Cardiac muscle cell (in vitro differentiated cells and primary cell): ENCODE measurements around the gene C19orf81. TPM values are rescaled to one million over a fixed set of nuclear protein-coding genes. Genes with fewer than 3 reads are reported as not detected.

Source experiments
- DNase-seq, 2 donors: peaks; one replicate each; pipeline versions ENCODE4 v3.0.0 to v3.0.0-alpha.2; 2010 to 2017; ENCODE audit warnings: low read depth in 1 of 2, low spot score in 1 of 2
- H3K27ac ChIP-seq: fragments of 200-600 bp; sonication (generic); 2 replicates; pipeline ENCODE4 v1.5.1; 2016
- H3K27me3 ChIP-seq: fragments of 200-600 bp; sonication (generic); 2 replicates; pipeline ENCODE4 v1.6.0; 2016; ENCODE audit warnings: control low read depth
- H3K36me3 ChIP-seq: fragments of 200-600 bp; sonication (generic); 2 replicates; pipeline ENCODE4 v1.5.1; 2016; ENCODE audit warnings: control low read depth
- H3K4me1 ChIP-seq: fragments of 200-600 bp; sonication (generic); 2 replicates; pipeline ENCODE4 v1.8.1; 2017; ENCODE audit warnings: low read depth, mild to moderate bottlenecking, mixed run types
- H3K4me3 ChIP-seq: fragments of 200-600 bp; sonication (generic); 2 replicates; pipeline ENCODE4 v1.5.1; 2016; ENCODE audit warnings: mild to moderate bottlenecking
- H3K9me3 ChIP-seq: fragments of 200-600 bp; sonication (generic); 2 replicates; pipeline ENCODE4 v1.5.1; 2017; ENCODE audit warnings: low read depth, mild to moderate bottlenecking, control low read depth
- CTCF ChIP-seq: IDR thresholded peaks from 2 replicates; pipeline ENCODE4 v1.5.1; 2012; ENCODE audit warnings: low read depth, mild to moderate bottlenecking, low read length
- polyA plus RNA-seq: library from polyadenylated mRNA; unstranded; fragments of >200 nt; fragmentation: Nextera tagmentation; extraction: Ambion mirVana; gene quantifications from 2 replicates; pipeline ENCODE4 v1.2.1, GENCODE V29; 2016
- total RNA-seq: library from RNA; depleted of rRNA; stranded (reverse); fragments of >200 nt; gene quantifications from 2 replicates; pipeline ENCODE4 v1.2.3, GENCODE V29; 2016

The C19orf81 gene
- total and polyA plus RNA-seq, 2 experiments from 2014 or later: 23.5 to 67.4 TPM

GRCh38 chr19:50659318-50660087, 10.3 kb downstream of the C19orf81 start:
- Histone ChIP-seq H3K9me3 (no peaks in the 10 kb centered on the region), H3K27me3 (no peaks in the 10 kb centered on the region), H3K4me3 (peak overlapping the region; percentile 55), H3K27ac (no peak overlapping the region), H3K4me1 (peaks cover 8% of the 10 kb centered on the region), H3K36me3 (no peaks in the 10 kb centered on the region)
- DNase-seq: no peak
- TF ChIP-seq CTCF: no peak

DNA sequence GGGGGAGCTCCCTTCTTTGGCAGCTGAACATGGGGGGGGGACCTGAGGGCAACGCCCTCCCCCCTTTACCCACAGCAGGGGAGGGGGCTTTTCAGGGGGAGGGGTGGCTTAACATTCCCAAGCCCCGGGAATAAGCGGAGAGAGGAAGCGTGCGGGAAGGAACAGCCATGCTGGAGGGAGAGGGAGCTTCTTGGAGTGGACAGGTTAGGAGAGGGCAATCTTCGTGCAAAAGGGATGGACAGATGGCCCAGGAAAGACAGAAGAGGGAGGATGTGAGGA, 10.8 kb downstream of the C19orf81 start:
- Histone ChIP-seq H3K27me3 (no peaks in the 10 kb centered on the region), H3K27ac (no peak overlapping the region), H3K36me3 (no peaks in the 10 kb centered on the region), H3K4me1 (peaks cover 8% of the 10 kb centered on the region), H3K9me3 (no peaks in the 10 kb centered on the region), H3K4me3 (peak overlapping the region; percentile 55)
- no peak for DNase-seq
- no peak for TF ChIP-seq CTCF

DNA sequence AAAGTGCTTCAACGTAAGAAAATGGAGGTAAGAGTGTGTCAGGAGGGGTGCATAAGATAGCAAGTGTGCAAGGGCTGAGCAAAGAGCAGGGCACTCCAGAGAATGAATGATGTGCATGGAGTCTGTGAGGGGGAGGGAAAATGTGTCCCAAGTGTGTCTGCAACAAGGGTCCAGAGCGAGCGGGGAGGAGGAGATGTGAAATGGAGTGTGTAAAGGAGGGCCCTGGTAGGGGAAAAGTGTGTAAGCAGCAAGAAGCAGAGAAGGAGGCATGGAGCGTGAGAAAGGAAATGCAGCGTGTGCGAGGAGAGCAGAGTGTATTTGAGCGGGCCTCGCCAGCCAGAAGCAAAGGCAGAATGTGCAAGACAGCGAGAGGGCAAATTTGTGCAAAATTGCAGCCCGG, 11.8 kb downstream of the C19orf81 start:
- no peak for TF ChIP-seq CTCF
- H3K27me3 ChIP-seq: peaks cover 1% of the 10 kb centered on the region

GRCh38 chr19:50661766-50662650, 12.8 kb downstream of the C19orf81 start:
- no peak for TF ChIP-seq CTCF
- DNase-seq: no peak
- Histone ChIP-seq H3K4me1 (peaks cover 8% of the 10 kb centered on the region), H3K36me3 (no peaks in the 10 kb centered on the region), H3K27me3 (peaks cover 11% of the 10 kb centered on the region), H3K9me3 (no peaks in the 10 kb centered on the region), H3K27ac (no peak overlapping the region), H3K4me3 (no peak overlapping the region)

More for the DNA sequence above, 11.8 kb downstream of the C19orf81 start:
- H3K4me3 ChIP-seq: no peak overlapping the region
- no peak for DNase-seq
- no peaks in the 10 kb centered on the region for H3K36me3 ChIP-seq
- no peaks in the 10 kb centered on the region for H3K9me3 ChIP-seq
- H3K4me1 ChIP-seq: peaks cover 8% of the 10 kb centered on the region
- no peak overlapping the region for H3K27ac ChIP-seq

- H3K4me1 ChIP-seq: peaks cover 8% of the 10 kb centered on the region
- DNase-seq: no peak
- no peaks in the 10 kb centered on the region for H3K9me3 ChIP-seq
- no peak for TF ChIP-seq CTCF
- no peak overlapping the region for H3K4me3 ChIP-seq
- H3K36me3 ChIP-seq: no peaks in the 10 kb centered on the region
- H3K27ac ChIP-seq: no peak overlapping the region
- peaks cover 20% of the 10 kb centered on the region for H3K27me3 ChIP-seq
These were observed 13.6 kb downstream of the C19orf81 start for GRCh38 chr19:50662651-50663481.
